NCI-H1417 (cell line): ENCODE data around the gene CHST15.

Source experiments
- DNase-seq, 3 experiments: peaks; one replicate each; lab custom pipeline; 2025; lab: John Stamatoyannopoulos, UW

CHST15 gene, protein sequence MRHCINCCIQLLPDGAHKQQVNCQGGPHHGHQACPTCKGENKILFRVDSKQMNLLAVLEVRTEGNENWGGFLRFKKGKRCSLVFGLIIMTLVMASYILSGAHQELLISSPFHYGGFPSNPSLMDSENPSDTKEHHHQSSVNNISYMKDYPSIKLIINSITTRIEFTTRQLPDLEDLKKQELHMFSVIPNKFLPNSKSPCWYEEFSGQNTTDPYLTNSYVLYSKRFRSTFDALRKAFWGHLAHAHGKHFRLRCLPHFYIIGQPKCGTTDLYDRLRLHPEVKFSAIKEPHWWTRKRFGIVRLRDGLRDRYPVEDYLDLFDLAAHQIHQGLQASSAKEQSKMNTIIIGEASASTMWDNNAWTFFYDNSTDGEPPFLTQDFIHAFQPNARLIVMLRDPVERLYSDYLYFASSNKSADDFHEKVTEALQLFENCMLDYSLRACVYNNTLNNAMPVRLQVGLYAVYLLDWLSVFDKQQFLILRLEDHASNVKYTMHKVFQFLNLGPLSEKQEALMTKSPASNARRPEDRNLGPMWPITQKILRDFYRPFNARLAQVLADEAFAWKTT

DNA sequence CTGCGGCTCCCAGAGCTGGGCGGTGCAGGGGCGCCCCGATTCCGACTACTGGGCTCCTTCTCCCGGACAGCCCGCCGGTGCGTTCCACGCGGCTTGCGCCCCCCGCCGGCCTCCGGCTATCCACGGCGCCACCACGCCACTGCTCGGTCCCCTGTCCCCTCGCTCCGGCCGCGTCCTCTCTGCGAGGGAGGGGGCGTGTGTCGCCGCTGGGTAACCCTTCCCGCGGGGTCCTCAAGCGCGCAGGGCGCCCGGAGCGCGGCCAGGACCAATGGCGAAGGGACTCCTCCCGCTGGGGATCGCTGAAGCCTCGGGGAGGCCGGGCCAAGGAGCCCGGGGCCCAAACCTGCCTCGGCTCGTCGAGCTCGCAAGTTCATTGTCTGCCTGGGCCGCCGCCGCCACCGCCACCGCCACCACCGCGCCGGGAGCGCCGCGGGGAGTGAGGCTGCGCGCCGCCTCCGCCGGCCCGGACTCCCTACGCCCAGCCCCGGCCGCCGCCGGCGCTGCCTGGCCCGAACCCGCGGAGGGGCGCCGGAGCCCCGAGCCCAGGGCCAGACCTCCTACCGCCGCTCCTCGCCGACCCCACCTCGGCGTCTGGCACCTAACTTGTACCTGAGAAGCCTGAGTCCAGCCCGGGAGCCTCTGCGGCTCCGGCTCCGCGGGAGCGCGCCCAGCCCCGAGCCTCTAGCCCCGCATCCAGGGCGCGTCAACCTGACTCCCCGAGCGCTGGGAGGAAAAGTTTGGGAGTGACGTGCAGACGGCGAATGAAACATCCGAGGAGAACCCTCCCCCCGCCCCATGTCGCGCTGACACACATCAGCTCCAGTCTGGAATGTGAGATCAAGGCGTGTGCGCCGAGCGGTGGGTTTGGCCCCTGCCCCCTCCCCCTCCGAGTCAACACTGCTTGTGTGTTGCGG is at the start of gene CHST15:
CHST15 (minus strand) TSS at position 739 of the 914 bp plus-strand sequence. CDS start 47,386 bp downstream, outside the sequence.
- peak in 2 of 3 experiments; percentile 66 to 74 for DNase-seq

DNA sequence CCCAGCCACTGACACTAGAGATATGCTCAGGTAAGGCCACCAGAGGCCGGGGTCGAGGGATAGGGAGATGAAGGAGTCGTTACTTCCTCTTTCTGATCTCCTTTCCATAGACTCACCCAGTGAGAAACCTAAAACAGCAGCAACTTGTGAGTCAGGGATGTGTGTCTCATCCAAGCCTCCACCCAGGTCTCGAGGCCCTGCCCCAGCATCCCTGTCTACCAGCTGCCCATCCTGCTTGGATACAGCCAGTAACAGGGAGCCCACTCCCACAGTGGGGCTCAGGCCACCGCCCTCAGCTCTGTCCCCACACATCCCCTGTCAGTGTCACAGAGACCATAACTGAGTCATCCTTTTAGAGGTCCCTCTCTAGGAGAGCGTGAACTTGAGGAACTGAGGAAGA is 49.6 kb upstream of the CHST15 start:
- no peak for DNase-seq

DNA sequence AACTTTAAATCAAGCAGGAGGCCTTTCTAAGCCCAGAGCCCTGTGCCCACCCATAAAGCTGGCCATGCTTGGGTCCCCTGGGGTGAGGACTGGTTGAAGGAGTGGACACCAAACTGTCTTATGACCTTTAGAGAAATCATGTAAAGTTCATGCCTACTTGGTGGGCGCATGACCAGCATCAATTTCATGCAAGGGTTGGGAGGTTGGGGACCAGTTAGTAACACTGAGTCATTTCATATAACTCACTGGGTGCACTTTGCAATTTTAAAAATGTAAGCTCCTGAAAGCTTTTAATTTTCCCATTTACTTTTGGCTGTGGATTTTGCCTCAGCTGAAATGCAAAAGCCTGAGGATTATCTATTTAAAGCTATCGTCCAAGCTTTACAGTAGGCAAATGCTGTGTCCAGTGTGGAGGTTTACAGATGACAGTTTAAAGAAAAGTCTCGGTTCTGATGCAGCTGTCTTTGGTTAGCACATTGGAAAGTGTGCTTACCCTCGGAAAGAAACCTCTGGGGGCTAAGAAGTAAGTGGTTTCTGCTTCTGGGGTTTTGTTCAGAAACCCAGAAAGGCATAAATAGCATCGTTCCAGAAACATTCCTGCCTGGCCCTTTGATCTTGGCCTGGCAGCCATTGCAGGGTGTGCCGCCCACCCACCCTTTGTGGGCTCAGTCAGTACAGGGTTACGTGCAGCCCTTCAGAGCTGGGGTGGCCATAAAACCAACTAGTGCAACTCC is 48.8 kb upstream of the CHST15 start:
- no peak for DNase-seq

DNA sequence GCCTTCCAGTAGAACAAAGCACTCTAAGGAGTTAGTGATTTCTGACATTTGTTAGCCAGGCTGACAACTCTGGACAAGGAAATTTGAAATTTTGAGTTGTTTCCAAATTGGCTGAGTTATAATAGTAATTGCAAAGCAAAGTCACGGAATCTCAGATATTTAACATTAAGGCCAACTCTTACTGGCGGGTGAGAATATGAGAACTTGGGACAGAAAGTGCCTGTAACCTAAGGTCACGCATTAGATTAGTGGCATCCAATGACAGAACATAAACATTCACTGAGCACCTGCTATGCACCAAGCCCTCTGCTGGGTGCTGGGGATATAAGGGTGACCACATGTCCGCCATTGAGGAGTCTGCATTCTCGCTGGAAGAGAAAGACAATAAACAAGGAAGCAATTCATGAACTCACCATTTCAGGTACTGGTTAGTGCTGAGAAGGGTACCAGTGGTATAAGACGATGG is 45.5 kb upstream of the CHST15 start:
- no peak for DNase-seq

DNA sequence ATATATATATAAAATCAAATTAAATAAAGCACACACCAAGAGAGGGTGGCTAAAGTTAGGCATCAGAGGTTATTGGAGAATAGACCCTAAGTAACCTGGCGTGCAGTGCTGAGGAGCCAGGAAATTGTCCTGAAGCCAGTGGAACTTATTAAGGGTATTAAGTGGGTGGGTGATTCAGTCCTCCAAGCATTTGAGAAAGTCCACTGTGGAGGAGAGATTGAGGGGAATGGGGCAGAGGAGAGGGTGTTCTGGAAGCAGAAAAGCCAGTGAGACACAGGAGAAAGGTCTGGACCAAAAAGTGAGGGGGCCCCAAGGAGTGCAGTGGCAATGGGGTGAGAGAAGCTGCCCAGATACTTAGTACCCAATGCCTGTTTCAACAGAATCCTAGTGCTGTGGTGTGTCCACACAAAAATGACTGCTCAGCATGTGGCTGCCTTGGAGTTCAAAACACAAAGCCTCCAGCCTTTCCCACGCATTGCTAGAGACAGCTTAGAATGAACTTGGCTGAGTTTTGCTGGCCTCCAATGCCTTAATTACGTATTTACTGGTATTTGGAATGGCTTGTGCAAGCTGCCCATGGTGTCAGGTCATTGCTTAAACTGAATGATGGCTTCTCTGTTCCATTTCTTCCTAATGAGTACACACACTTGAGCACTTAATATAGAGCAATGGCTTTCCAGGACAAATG is 44.9 kb upstream of the CHST15 start:
- DNase-seq, result no peak

DNA sequence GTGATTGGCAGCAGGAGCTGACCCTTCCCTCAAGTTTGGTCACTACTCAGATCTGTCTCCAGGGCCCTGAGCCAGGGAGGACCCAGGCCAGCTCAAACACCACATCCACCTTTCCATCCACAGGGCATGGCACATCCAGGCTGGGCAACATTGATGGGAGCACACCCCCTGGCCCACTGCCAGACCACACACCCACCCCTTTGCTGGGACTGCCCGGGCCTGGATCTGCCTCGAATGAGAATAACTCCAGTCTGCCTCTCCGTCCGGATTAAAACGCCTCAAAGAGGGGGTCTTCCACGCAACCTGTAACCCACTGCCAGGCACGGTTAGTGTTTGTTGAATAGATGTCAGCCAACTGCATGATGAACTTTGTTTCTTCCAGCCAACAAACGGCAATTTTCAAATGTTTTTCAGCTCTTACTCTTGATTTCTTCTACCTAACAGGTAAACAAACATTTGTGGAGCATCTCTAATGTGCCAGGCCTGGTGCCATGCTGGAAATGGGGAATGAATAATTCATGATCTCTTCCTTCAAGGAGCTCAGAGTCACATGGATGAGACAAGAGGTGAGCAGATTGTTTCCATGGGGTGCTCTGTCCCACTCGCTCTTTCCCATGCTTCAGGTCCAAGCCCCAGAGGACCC is 41.0 kb upstream of the CHST15 start:
- no peak for DNase-seq

DNA sequence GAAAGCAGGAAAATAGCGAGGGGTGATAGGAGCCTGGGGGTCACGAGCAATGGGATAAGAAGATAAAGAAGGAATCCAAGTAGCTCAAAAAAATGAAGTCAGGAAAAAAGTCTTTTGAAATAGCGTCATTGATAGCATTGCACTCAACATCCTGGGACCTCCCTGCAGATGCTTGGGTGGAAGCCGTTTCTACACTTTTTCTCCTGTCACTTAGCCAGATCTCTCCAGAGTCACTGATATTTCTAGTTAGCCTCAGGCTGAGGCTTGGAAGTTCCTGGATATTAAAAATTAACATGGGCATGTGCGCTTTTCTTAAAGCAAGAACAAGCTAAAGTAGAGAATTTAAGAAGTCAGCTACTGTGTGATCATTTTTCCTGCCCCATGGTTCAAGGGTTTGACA is 39.5 kb upstream of the CHST15 start:
- DNase-seq, result no peak

DNA sequence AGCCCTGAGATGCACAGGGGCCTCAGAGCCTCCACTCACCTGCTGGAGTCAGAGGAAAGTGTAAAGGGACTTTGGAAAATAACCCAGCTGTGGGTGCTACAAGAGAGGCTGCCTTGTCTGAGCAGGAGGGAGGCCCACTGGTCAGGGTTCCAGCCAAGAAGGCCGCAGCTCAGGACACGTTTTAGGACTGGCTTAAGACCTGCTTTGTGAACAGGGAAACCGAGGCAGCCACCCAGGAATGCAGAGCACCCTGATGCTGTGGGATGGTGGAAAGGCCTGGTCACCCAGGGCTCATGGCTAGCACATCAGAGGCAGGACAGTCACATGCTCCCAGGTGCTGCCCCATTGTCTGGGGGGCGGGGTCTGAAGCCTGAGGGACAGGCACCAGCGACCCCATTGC is 38.9 kb upstream of the CHST15 start:
- DNase-seq, result no peak

DNA sequence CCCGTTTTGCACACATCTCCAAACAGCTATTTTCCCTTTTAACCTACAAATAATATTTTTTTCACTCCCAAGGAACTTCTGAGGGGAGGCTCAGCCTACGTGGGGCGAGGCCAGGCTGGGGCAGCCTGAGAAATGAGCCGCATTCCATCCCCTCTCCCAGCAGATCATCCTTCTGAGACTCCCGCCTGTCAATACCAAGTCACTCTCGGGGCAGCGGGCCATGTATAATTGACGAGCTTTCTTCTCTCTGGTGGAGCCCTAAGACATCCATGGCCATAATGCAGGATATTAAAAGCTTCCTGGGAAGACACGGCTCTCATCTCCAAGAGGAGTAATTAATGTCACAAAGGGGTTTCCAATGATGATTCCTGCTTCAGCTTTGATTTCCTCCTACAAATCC is 37.8 kb upstream of the CHST15 start:
- no peak for DNase-seq

DNA sequence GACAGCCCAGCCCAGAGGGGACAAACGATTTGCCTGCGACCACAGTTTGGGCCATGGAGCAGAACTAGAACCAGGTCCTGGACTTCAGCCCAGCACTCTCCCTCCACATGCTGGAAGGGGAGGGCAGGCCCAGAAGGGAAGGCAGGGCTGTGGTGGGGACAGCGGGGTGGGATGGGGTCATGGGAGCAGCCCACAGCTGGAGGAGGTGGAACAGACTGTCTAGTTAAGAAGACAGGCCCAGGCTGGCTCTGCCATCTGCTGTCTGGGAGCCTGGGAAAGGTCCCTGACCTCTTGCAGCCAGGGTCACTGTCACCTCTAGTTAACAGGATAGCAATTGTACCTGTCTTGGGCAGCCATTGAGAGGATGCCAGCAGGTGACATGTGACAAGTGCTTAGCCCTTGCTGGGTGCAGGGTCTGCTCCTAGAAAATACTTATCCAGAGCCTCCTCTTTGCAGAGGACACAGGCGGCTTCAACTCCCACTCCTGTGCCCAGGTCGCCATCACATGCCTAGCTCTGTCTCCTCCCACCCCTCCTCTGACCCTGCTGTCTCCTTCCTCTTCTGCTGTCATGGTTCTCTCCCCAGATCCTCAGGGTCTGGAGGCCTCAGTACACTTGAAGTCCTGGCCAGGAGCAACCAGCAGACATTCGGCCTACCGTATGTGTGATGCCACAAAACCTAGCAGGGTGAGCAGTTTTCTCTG is 37.0 kb upstream of the CHST15 start:
- DNase-seq, result no peak

DNA sequence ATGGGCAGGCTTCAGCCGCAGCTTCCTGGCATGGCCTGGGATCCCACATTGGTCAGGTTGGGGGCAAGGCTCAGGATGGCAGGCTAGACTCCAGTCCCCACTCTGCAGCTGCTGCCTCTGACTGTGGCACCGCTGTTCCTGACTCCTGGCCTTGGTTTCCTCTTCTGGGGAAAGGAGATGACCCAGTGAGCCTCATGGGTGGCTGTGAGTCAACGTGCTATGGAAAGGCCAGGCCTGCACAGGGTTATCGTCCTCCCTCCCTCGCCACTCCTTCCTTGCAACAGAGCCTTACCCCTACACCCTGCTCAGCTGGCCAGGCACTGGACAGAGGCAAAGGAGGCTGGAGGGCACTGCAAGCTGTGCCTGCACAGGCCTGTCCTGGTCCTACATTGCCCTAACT is 36.1 kb upstream of the CHST15 start:
- DNase-seq, result no peak

DNA sequence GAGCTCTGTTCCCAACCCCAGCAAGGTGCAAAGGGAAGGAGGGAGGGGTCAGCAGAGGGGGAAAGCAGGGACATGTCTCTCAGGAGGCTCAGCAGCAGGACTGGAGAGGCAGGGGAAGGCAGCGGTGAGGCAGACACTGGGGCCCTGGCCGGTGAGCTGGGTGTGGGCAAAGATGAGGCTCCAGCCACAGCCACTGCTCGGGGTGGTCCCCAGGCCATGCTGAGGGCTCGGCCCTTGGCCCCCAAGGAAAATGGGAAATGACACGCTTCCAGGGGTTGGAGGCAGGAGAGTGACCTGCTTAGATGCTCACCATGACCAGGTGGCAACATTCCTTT is 35.4 kb upstream of the CHST15 start:
- DNase-seq, result no peak

DNA sequence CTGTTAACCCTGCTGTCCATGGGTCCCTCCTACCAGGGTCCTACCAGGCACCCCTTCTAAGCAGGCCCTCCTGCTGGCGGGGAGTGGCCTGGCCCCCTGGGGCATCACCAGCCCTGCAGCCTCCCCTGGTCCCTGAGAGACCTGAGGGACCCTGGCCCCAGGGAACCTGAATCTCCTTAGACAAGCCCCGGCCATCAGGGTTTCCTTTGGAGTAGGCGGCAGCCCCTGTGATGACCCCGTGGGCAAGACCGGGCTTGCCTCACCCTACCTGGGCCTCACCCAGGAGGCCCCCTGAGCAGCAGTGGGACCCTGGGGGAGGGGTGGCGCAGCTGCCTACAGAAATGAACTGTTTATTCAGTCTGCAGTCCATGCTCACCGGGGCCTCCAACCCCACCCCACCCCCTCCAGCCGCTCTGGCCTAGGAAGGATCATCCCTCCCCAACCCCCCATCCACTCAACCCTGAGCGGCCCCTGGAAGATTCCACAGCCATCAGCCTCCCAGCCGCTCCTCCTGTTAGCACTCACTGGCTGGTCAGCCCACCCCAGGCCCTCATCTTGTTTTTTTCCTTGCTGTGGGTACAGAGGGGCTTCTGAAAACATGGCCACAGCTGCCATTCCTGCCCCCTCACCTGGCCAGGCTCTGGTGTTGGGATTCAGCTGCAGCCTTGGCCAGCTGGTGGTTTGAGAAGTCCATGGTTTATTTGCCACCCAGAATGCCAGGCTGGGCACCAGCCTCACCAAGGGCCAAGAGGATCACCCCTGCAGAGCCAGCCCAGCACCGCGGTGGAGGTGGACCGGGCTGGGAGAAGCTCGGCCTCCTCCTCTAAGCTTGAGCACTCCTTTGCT is 34.8 kb upstream of the CHST15 start:
- peak in 2 of 3 experiments; percentile 17 to 40 for DNase-seq

DNA sequence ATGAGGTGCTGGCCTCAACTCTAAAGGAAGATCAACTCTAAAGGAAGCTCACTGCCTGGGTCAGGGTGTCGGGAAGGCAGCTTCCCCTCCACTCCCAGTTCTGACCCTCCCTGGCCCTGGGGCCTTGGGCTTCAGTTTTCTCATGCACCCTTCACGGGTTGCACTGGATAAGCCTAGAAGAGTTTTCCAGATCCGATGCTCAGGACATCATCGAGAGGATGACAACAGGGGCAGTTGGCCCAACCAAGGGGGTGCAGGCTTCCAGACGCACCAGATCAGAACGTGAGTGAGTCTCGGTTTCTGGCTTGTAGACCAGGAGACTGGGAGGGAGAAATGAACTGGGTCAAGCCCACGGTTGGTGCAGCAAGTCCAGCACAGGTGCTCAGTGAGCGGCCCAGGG is 34.2 kb upstream of the CHST15 start:
- no peak for DNase-seq

DNA sequence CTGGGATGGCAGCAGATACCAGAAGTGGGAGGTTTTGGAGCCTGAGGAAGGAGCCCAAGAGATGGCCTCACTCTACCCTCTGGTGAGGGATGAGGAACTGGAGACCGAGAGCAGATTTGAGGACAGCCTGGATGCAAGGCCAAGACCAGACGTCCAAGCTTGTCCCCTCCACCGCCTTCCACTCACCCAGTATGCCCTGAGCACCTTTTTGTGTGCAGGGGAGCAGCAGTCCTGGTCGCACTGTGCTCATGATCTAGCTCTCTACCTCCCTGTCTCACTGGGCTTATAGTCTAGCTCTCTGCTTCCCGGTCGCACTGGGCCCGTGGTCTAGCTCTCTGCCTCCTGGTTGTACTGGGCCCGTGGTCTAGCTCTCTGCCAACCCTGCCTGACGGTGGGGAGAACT is 33.6 kb upstream of the CHST15 start:
- DNase-seq, result no peak

DNA sequence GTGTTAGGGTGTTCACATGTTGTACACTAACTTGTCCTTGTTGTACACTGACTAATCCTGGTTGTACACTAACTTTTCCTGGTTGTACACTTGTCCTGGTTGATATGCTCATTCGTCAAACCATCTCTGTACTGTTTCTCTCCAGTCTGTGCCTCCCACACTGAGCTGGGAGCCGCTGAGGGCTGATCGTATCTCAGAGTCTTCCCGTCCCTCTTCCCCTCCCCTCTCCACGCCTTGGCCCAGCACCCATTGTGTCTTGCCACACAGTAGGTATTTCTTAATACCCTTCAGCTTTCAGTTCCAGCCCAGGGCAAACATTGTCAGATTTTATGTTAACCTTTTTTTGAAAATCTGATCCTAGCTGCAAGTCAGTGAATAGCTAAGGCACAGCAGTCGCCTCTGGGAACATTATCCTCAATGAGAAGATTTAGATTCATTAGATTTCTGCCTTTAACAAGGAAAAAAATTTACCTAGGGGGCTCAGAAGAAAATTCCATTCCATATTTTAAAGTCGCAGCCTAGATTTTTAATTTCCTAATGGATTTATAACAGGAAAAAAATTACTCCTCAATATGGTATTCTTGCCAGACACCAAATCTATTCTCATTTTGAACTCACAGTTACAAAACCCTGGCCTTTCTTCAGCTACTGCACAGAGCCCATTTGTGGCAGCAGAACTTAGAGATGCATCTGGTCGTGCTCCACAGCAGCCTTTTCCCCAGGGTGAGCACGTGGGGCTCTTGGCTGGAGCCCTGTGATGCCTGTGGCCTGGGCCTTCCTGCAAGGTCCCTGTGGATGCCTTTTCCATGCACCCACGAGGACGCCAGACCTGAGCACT is 33.0 kb upstream of the CHST15 start:
- DNase-seq, result no peak

DNA sequence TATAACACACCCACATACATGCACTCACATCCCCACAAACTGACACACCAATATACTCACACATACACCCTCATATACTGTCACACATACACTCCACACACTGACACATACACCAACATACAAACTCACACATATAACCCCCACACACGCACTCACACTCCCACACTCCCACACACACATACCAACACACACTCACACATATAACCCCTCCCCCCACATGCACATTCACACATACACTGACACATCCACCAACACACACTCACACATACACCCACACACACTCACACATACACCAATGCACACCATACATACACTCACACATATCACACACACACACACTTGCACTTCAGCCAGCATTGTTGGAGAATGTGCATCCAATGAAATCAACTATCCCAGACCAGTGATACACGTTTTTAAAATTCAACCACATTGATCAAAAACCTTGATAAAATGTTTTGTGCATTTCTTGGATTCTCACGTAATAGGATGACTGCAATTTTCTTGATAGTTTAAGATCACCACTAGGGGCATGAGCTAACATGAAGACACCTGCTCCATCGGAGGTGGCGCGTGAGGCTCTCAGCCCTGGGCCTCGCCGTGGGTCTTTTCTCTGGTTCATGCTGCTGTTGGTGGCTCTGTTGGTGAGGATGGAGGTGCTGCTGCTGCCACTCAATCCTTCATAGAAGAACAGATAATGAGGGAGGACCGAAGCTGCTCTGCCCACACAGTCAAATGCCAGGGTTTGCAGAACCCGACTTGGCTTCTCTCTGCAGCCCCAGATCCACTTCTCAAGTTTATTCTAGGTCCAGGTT is 32.1 kb upstream of the CHST15 start:
- DNase-seq, result no peak

DNA sequence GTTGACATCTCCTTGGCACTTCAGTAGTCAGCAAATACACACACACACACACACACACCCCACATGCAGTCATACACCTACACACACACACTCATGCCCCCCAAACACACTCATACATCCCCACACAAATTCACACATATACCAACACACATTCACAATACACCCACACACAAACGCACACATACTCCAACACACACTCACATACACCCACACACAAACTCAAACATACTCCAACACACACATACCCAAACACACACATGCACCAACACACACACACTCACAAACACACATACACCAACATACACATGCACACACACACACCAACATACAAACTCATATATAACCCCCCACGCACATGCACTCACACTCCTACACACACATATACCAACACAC is 31.4 kb upstream of the CHST15 start:
- DNase-seq, result no peak
